ENCODE results near the gene CCDC9. TPM values are rescaled to one million over a fixed set of nuclear protein-coding genes. Genes with fewer than 3 reads are reported as not detected.
A peak's percentile ranks its signal among the peaks of the same experiment; 100 is the strongest.

The CCDC9 gene
- total RNA-seq (2014; rRNA removed; shearing (Covaris generic)), result 3.4 and 3.6 TPM in 2 replicates

DNA sequence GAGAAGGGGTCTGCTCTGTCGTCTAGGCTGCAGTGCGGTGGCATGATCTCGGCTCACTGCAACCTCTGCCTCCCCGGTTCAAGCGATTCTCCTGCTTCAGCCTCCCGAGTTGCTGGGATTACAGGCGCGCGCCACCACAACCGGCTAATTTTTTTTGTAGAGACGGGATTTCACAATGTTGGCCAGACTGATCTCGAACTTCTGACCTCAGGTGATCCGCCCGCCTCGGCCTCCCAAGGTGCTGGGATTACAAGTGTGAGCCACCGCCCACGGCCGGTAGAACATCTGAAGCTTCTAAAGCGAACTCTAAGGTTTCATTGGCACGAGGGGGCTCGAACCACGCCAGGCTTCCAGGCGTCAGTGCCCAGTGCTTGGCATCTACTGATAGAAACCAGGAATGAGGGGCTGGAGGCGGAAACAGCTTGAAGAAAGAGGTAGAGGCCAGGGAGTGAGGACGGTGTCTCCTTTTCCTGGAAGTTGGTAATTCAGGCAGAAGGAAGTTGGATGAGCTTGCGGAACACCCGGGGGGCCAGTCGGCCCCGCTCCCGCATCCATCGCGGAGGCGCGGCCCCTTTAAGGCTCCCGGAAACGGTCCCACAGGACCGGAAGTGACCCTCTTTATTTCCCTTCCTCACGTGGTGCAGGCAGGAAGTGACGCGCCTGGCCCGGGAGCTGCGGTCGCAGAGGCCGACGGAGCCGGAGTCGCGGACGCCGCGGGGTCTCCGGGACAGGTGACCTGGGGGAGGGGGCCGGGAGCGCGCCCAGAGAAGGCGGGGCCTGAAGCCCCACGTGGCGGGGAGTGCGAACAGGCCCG lies at the start of gene CCDC9:
Gene CCDC9, plus strand, starts transcription at position 647 of the 814 bp plus-strand sequence. CDS start 1,876 bp downstream, outside the sequence.
- DNase-seq (ENCODE audit: low spot score), result peak; percentile 98

GRCh38 chr19:47209319-47210179 lies 46.8 kb upstream of the CCDC9 start:
- DNase-seq (ENCODE audit: low spot score), result peak; percentile 75

DNA sequence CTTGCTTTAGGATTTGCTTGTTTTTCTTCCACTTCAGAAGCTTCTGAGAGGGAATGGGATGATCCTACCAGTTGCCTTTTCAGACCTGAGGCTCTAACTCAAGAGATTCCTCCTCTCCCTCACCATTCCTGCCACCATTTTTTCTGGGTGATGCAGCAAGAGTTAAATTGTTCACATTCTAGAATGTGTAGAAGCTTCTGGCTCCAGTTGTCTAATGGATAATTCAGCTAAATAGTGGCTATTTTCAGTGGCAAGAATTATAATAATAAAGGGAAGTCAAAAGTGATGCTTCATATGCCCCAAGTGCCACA lies 46.2 kb upstream of the CCDC9 start:
- no peak for DNase-seq (ENCODE audit: low spot score)

DNA sequence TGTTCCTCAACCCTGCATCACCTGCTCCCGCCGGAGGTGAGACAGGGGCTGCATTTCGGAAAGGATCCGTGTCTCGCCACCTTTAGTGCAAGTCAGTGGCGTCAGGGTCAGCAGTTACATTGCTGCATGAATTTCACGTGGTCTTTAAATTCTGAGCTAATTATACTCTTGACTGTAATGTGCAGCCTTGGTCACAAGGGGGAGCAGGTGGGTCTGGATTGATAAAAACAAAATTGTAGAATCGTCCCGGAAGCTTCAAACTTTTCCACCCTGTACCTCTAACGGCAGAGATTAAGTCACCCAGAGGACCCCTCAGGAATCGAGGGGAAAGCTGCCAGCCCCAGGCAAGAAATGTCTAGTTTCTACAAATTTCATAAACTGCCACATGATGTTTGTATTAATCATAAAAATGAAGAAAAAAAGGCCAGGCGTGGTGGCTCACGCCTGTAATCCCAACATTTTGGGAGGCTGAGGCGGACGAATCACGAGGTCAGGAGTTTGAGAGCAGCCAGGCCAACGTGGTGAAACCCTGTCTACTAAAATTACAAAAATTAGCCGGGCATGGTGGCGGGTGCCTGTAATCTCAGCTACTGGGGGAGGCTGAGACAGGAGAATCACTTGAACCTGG lies 45.5 kb upstream of the CCDC9 start:
- peak; percentile 79 for DNase-seq (ENCODE audit: low spot score)

DNA sequence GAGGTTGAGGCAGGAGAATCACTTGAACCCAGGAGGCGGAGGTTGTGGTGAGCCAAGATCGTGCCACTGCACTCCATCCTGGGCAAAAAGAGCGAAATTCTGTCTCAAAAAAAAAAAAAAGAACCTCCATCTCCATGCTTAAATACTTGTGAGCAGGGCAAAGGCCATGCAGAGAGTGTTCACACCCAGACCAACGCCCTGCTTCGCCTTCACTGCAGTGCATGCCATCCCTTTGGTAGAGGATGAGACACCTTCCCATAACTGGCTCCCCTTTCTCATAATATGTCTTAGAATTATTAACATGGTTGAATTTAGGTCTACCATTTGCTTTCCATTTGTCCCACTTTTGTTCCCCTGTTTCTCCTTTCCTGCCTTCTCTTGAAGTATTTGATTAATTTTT lies 40.7 kb upstream of the CCDC9 start:
- DNase-seq (ENCODE audit: low spot score), result no peak

GRCh38 chr19:47221080-47221841 lies 35.1 kb upstream of the CCDC9 start:
- no peak for DNase-seq (ENCODE audit: low spot score)

DNA sequence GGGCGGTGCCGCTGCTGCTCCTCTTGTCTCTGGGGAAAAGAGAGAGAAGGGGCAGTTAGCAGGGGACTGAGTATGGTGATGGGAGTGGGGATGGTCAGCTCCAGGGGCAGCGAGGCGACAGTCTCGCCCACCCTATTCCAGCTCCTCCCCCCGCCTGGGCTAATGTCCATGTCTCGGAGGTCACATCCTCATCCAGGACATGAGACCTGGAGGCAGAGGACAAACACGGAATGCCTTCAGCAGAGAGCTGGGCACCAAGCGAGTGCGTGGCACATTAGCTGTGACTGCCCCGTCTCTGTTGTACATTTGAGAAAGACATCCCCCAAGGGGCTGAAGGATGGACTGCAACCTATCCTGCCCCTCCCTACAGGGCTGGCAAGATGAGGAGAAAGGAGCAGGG lies 34.4 kb upstream of the CCDC9 start:
- no peak for DNase-seq (ENCODE audit: low spot score)

DNA sequence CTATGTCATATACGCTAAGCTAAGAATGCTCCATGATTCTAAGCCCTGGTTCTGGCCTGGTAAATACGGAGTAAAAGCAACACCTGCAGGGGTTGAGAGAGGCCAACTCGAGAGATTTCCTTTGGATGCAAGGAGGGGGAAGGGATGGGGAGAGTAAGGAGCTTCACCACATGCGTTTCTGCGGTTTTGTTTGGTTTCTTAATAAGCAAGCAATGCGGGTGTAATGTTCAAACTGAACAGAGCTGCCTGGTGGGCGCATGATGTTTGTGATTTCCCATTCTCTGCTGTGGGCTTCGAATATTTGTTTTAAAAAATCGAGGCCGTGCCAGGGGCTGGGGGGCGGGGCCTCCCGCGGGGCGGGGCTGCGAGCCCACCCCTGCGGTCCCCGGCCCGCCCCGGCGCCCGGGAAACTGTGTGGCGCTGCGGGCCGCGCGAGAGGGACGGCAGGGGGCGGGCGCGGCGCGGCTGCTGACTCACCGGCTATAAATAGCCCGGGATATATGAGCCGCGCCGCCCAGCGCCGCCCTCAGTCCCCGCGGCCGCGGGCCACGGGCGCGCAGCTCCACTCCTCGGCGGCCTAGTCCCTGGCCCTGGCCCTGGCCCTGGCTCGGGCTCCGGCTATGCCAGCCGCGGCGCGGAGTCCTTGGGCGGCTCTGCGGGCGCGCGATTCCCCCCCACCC lies 30.4 kb upstream of the CCDC9 start:
- peak; percentile 82 for DNase-seq (ENCODE audit: low spot score)

- DNase-seq (ENCODE audit: low spot score), result peak; percentile 93
Measured at GRCh38 chr19:47226426-47227351, 29.6 kb upstream of the CCDC9 start.

DNA sequence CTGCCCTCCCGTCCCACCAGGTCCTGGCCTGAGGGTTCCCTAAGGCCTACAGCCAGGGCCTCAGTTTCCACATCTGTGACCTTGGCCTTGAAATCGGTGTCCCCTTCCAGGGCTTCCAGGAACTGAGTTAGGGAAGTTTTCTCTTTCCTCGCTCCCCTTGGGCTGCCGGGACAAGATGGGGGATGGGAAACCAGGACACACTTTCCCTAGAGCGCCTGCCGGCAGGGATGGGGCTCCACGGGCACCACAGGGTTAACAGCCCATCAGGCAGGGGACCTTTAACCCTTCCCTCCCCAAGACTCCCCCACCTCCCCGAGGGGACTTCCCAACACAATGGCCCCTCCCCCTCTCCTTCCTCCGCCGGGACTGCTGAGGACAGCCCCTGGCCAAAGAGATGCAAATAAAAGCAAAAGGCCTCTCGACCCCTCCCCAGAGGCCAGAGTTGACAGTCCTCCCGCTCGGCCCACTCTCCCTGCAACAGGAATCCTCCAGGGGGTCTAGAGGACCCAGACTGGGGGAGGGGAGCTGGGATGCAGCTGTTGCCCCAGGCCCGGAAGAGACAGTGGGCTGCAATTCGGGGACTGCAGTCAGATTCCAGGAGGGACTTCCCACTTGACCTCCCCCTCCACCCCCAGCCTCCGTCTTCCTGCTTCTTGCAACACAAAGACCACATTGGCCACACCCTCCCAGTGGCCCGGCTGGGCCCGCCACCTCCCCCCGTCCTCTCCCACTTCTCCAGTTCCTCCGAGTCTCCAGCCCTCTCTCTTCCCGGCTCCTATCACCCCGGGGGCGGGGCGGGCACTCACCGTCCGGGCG lies 28.8 kb upstream of the CCDC9 start:
- DNase-seq (ENCODE audit: low spot score), result peak; percentile 98

DNA sequence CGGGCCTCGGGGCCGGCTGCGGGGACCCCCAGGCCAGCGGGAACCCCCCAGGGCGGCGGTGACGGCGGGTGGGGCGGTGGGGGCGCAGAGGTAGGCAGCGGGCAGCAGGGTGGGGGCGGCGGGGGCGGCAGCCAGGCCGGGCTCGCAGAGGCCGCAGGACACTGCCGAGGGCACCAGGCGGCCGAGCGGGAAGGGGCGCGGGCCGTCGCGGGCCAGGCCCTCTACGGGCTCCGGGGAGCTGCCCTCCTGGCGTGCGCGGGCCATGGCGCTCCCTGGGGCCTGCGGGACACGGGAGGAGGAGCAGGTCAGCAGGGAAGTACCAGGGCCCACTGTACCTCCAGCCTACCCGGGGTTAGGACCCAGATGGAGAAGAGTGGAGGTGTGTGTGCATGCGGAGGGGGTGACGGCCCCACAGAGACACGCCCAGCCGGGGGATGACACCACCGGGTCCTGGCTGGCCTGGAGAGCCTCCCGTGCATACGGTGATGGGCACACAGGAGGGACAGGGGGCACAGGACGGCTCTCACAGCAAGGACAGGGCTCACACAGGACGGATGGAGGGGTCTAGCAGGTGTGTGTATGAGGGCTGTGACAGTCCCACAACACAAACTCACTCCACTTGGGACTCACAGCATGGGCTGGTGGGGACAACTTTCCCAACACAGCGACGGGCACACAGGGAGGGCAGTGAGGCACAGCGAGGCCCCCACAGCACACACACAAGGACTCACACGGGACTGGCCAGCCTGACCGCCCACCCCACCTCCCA lies 28.0 kb upstream of the CCDC9 start:
- DNase-seq (ENCODE audit: low spot score), result peak; percentile 56

- DNase-seq (ENCODE audit: low spot score), result no peak
Measured at GRCh38 chr19:47228937-47229675, 27.2 kb upstream of the CCDC9 start.

GRCh38 chr19:47229676-47230053 lies 26.7 kb upstream of the CCDC9 start:
- DNase-seq (ENCODE audit: low spot score), result no peak

DNA sequence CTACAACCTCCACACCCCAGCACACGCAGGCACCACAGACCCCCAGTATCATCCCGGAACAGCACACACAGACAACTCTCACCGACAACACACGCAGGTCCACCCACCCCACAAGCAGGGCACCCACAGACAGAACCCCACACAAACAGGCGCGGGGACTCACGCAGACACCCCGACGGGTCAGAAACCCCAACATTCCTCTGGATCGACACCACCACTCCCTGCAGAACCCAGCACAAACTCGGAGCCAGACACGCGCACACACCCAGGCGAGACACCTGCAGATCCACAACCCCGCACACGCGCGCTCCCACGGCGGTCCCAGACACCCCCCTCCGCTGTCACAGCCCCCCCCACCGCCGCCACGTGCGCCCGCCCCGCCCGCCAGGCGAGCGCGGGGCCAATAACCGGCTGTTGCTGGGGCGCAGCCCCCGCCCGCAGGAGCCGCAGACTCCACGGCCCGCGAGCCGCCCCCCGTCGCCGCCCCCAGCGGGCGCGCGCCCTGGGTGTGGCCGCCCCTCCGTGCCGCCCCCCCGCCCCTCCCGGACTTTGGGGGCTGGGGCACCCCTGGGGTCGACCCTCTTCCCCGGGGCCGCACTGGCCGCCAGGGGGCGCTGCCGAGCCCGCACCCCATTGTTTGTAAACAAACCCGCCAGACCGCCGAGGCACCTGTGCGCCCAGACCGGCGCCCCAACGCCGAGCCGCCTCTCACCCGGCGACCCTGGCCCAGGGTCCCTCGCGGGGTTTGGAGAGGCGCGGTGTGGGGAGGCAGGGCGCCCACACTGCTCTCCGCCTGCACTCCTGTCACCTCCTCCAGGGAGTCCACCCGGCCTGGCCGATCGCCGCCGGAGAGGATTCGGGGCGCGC lies 26.0 kb upstream of the CCDC9 start:
- no peak for DNase-seq (ENCODE audit: low spot score)

DNA sequence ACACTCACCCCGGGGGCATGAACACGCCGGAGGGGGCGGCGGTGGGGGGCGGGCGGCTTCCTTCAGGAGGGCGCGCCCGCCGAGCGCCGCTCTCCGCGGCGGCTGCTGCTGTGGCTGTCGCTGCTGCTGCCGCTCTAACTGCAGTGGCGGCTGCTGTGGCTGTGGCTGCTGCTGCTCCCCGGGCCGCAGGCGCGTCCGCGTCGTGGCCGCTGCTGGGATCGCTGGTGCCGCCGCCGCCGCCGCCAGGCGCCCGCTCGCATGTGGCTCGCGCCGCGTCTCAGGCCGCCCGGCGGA lies 25.5 kb upstream of the CCDC9 start, which contains the start of gene BBC3:
Gene BBC3, minus strand, starts transcription at position 279 of the 294 bp plus-strand sequence. CDS start 2,768 bp downstream, outside the sequence.
- DNase-seq (ENCODE audit: low spot score), result no peak

DNA sequence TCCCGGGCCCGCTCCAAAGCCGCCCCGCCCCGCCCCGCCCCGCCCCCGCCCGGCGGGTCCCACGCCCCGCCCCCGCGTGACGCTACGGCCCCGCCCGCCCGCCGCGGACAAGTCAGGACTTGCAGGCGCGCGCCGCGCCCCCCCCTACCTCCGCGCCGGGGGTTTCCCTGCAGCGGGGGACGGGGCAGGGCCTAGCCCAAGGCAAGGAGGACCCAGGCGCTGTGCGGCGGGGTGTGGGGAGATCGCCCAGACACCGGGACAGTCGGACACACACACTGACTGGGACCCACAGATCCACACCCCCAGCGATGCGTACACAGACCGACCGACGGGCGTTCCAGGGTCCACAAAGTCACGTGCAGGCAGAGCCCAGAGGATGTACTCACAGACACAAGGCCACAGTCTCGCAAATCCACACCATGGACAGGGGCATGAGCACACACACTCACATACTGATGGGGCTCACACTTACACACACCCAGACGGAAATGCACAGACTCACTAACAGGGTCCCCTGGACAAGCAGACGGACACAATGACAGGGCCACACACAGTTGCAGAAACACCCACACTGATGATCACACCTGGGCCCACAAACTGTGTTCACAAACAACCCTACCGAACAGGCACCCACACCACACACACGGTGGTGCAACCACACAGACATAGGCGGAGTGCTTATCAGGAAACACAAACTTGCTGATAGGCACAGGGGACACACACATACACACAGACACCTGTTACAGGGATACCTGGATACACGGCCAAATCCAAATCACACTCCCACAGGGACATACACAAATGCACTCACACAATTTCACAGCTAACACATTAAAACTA lies 24.9 kb upstream of the CCDC9 start:
- peak; percentile 61 for DNase-seq (ENCODE audit: low spot score)
